K562 (cell line): ENCODE results near the gene SLC20A1. TPM values are rescaled to one million over a fixed set of nuclear protein-coding genes. Genes with fewer than 3 reads are reported as not detected.
A peak's percentile ranks its signal among the peaks of the same experiment; 100 is the strongest.

Experiments used
- ARID1B ChIP-seq: fragments of 450-650 bp; IDR thresholded peaks from 2 replicates; pipeline ENCODE4 v1.6.1; 2016; ENCODE audit warnings: antibody characterized with exemption, mild to moderate bottlenecking, inconsistent platforms
- BCL6 ChIP-seq: fragments of 250-450 bp; sonication (Bioruptor Pico); IDR thresholded peaks from 2 replicates; pipeline ENCODE4 v1.4.0; 2020
- CEBPB ChIP-seq: fragments of 450-650 bp; IDR thresholded peaks from 2 replicates; pipeline ENCODE4 v1.6.1; 2016; ENCODE audit warnings: missing genetic modification characterization, missing compliant biosample characterization
- ETS2 ChIP-seq: IDR thresholded peaks from 2 replicates; pipeline ENCODE4 v1.6.1; 2016; ENCODE audit warnings: borderline replicate concordance, missing genetic modification characterization, mild to moderate bottlenecking, moderate library complexity, missing compliant biosample characterization; ENCODE audit not compliant: poor library complexity, severe bottlenecking
- FOSL1 ChIP-seq: fragments of 200-800 bp; sonication (Bioruptor generic); conservative IDR thresholded peaks from 2 replicates; pipeline ENCODE4 v1.6.1; 2016; ENCODE audit warnings: missing genetic modification characterization, missing compliant biosample characterization
- HNRNPL ChIP-seq: fragments of 200-400 bp; formaldehyde crosslinking; IDR thresholded peaks from 2 replicates; pipeline ENCODE4 v1.6.1; 2017; ENCODE audit warnings: low read depth, mild to moderate bottlenecking, low read length
- JUND ChIP-seq, 2 experiments: IDR thresholded peaks; 2 replicates in 1 of 2; 3 replicates in 1 of 2; pipeline ENCODE4 v1.6.1; 2011; ENCODE audit warnings: borderline replicate concordance in 2 of 2, low read depth in 2 of 2, low read length in 2 of 2, improper control_type of control experiment in 1 of 2, missing biosample characterization in 1 of 2, missing genetic modification characterization in 1 of 2, missing genetic modification reagents in 1 of 2
- RNF2 ChIP-seq: sonication (generic); IDR thresholded peaks from 2 replicates; pipeline ENCODE4 v1.6.1; 2016
- SMARCB1 ChIP-seq: IDR thresholded peaks from 2 replicates; pipeline ENCODE4 v1.6.1; 2011; ENCODE audit warnings: improper control_type of control experiment, low read depth; ENCODE audit not compliant: insufficient read length
- ZHX1 ChIP-seq: fragments of 150-350 bp; conservative IDR thresholded peaks from 2 replicates; pipeline ENCODE4 v1.6.1; 2014; ENCODE audit warnings: low read length
- ZNF324 ChIP-seq: fragments of 250-450 bp; sonication (Bioruptor Pico); IDR thresholded peaks from 2 replicates; pipeline ENCODE4 v1.4.0; 2020; ENCODE audit warnings: mild to moderate bottlenecking
- ZNF449 ChIP-seq: fragments of 250-450 bp; sonication (Bioruptor Pico); IDR thresholded peaks from 2 replicates; pipeline ENCODE4 v1.8.0; 2022; ENCODE audit warnings: moderate library complexity, mild to moderate bottlenecking, inconsistent platforms
- polyA plus RNA-seq, 8 experiments: library from polyadenylated mRNA; depleted of rRNA in 4 of 8; stranded (reverse) in 5 of 8; unstranded in 3 of 8; fragments of >200 nt; fragmentation: Nextera tagmentation in 2 of 8; fragmentation: Illumina TruSeq in 1 of 8; extraction: Ambion mirVana in 2 of 8; extraction: Trizol in 1 of 8; gene quantifications; 2 replicates each; pipeline versions ENCODE4 v1.2.1 to v1.2.3, GENCODE V29; 2011 to 2014; ENCODE audit warnings: inconsistent platforms in 1 of 8, missing spikeins in 1 of 8
- total RNA-seq, 7 experiments: library from RNA; depleted of rRNA in 6 of 7; stranded (reverse); fragments of >200 nt in 6 of 7; fragmentation: Illumina TruSeq in 2 of 7; extraction: Trizol in 2 of 7; gene quantifications; 2 replicates each; pipeline versions ENCODE4 v1.2.1 to v1.2.3, GENCODE V29; 2011 to 2021; ENCODE audit warnings: low replicate concordance in 1 of 7

SLC20A1 gene
- total and polyA plus RNA-seq, 9 of the 15 experiments (the other 6 are each of a cell fraction or from before 2014, with no cell fraction given): 53.8 to 150 (median 74.7) TPM

GRCh38 chr2:112665113-112665780 is 19.5 kb downstream of the SLC20A1 start (continued):
- TF ChIP-seq ZNF449 (CRISPR knock-in tag): peak; percentile 74
- no peak for TF ChIP-seq CEBPB
- peak; percentile 63; the same call in 1 of the 2 replicates for TF ChIP-seq BCL6 (CRISPR knock-in tag)
- peak; percentile 27; the same call in 1 of the 2 replicates for TF ChIP-seq FOSL1 (tag)
- TF ChIP-seq ARID1B: peak; percentile 24; the same call in 1 of the 2 replicates
- peak; percentile 55; the same call in 1 of the 2 replicates for TF ChIP-seq RNF2
- no peak for TF ChIP-seq ETS2
- 0 out of 2 replicates have a peak, but pooled peaks have one; percentile 60 for TF ChIP-seq ZNF324 (CRISPR knock-in tag)
- TF ChIP-seq HNRNPL: no peak
- no peak for TF ChIP-seq ZHX1
- no peak for TF ChIP-seq SMARCB1
- no peak for TF ChIP-seq JUND (IDR thresholded peaks at IDR 0.05; ENCODE audit: borderline replicate concordance, low read depth, low read length)
- peak; percentile 12; the same call in 1 of the 3 replicates for TF ChIP-seq JUND (tag; IDR thresholded peaks at IDR 0.05; ENCODE audit: borderline replicate concordance, low read depth, low read length)
